Neuron (in vitro differentiated cells): ENCODE results near the gene GCKR.
"Not testable (repeated sequence)": the region's sequence is repeated elsewhere in the genome, so short reads cannot be mapped to it uniquely, and the experiment has no call there.

Experiments
- H2AFZ ChIP-seq: one replicate; pipeline ENCODE4 v1.6.1; 2013; ENCODE audit warnings: low read depth, mild to moderate bottlenecking, inconsistent platforms, low read length, moderate library complexity
- H3K27me3 ChIP-seq: one replicate; pipeline ENCODE4 v1.6.1; 2013; ENCODE audit warnings: low read length; ENCODE audit not compliant: insufficient read depth
- H3K36me3 ChIP-seq: one replicate; pipeline ENCODE4 v1.6.1; 2013; ENCODE audit warnings: low read length; ENCODE audit not compliant: insufficient read depth
- H3K4me1 ChIP-seq: one replicate; pipeline ENCODE4 v1.6.1; 2013; ENCODE audit warnings: low read length; ENCODE audit not compliant: insufficient read depth
- H3K4me3 ChIP-seq: 2 replicates; pipeline ENCODE4 v1.5.1; 2013; ENCODE audit warnings: mild to moderate bottlenecking, low read length, moderate library complexity
- H3K9me3 ChIP-seq: one replicate; pipeline ENCODE4 v1.6.1; 2013; ENCODE audit warnings: low read length

The GCKR gene

GRCh38 chr2:27522400-27522945 lies 25.8 kb downstream of the GCKR start:
- Histone ChIP-seq H3K4me3 (no peak overlapping the region), H3K36me3 (no peaks in the 10 kb centered on the region), H3K4me1 (no peaks in the 10 kb centered on the region), H3K27me3 (peaks cover 4% of the 10 kb centered on the region), H2AFZ (no peak overlapping the region), H3K9me3 (no peaks in the 10 kb centered on the region)

GRCh38 chr2:27527182-27527581 lies 30.5 kb downstream of the GCKR start:
- H3K4me3 ChIP-seq: no peak overlapping the region
- H2AFZ ChIP-seq: no peak overlapping the region
- H3K36me3 ChIP-seq: no peaks in the 10 kb centered on the region
- H3K9me3 ChIP-seq: no peaks in the 10 kb centered on the region
- H3K4me1 ChIP-seq: no peaks in the 10 kb centered on the region
- peaks cover 4% of the 10 kb centered on the region for H3K27me3 ChIP-seq

- H3K4me1 ChIP-seq: no peaks in the 10 kb centered on the region
- no peaks in the 10 kb centered on the region for H3K9me3 ChIP-seq
- H3K27me3 ChIP-seq: peaks cover 3% of the 10 kb centered on the region
- H3K36me3 ChIP-seq: no peaks in the 10 kb centered on the region
- no peak overlapping the region for H2AFZ ChIP-seq
- no peak overlapping the region for H3K4me3 ChIP-seq
Observed at GRCh38 chr2:27531983-27532382, 35.3 kb downstream of the GCKR start.

GRCh38 chr2:27537287-27537686 lies 40.6 kb downstream of the GCKR start:
- Histone ChIP-seq H3K4me3 (no peak overlapping the region), H3K27me3 (peaks cover 6% of the 10 kb centered on the region), H3K36me3 (no peaks in the 10 kb centered on the region), H3K9me3 (no peaks in the 10 kb centered on the region), H3K4me1 (no peaks in the 10 kb centered on the region), H2AFZ (no peak overlapping the region)

GRCh38 chr2:27538839-27539450 lies 42.3 kb downstream of the GCKR start:
- H3K9me3 ChIP-seq, H3K4me1 ChIP-seq, H2AFZ ChIP-seq, H3K36me3 ChIP-seq, H3K27me3 ChIP-seq, H3K4me3 ChIP-seq: not testable (repeated sequence)

- not testable (repeated sequence) for H3K4me3 ChIP-seq, H3K9me3 ChIP-seq, H2AFZ ChIP-seq, H3K4me1 ChIP-seq, H3K36me3 ChIP-seq, H3K27me3 ChIP-seq
Observed at GRCh38 chr2:27539649-27540048, 43.0 kb downstream of the GCKR start.

GRCh38 chr2:27544143-27544821 lies 47.6 kb downstream of the GCKR start:
- H3K9me3 ChIP-seq: peaks cover 2% of the 10 kb centered on the region
- H3K4me3 ChIP-seq: no peak overlapping the region
- no peak overlapping the region for H2AFZ ChIP-seq
- no peaks in the 10 kb centered on the region for H3K27me3 ChIP-seq
- no peaks in the 10 kb centered on the region for H3K36me3 ChIP-seq
- H3K4me1 ChIP-seq: no peaks in the 10 kb centered on the region

- H2AFZ ChIP-seq: no peak overlapping the region
- H3K36me3 ChIP-seq: no peaks in the 10 kb centered on the region
- H3K9me3 ChIP-seq: peaks cover 2% of the 10 kb centered on the region
- no peak overlapping the region for H3K4me3 ChIP-seq
- H3K4me1 ChIP-seq: no peaks in the 10 kb centered on the region
- no peaks in the 10 kb centered on the region for H3K27me3 ChIP-seq
Observed at GRCh38 chr2:27545348-27546141, 48.9 kb downstream of the GCKR start.

GRCh38 chr2:27549303-27549702 lies 52.7 kb downstream of the GCKR start:
- Histone ChIP-seq H3K36me3 (no peaks in the 10 kb centered on the region), H2AFZ (no peak overlapping the region), H3K4me3 (no peak overlapping the region), H3K27me3 (peaks cover 3% of the 10 kb centered on the region), H3K9me3 (peaks cover 2% of the 10 kb centered on the region), H3K4me1 (no peaks in the 10 kb centered on the region)

- Histone ChIP-seq H3K36me3 (no peaks in the 10 kb centered on the region), H3K27me3 (peaks cover 3% of the 10 kb centered on the region)
Observed at GRCh38 chr2:27551514-27551913, 54.9 kb downstream of the GCKR start.

GRCh38 chr2:27552941-27553340 lies 56.3 kb downstream of the GCKR start:
- H3K27me3 ChIP-seq: peaks cover 3% of the 10 kb centered on the region
- no peaks in the 10 kb centered on the region for H3K9me3 ChIP-seq
- no peaks in the 10 kb centered on the region for H3K4me1 ChIP-seq
- H2AFZ ChIP-seq: no peak overlapping the region
- H3K4me3 ChIP-seq: no peak overlapping the region
- no peaks in the 10 kb centered on the region for H3K36me3 ChIP-seq

More at GRCh38 chr2:27551514-27551913, 54.9 kb downstream of the GCKR start:
- peaks cover under 1% of the 10 kb centered on the region for H3K9me3 ChIP-seq
- no peak overlapping the region for H3K4me3 ChIP-seq
- no peak overlapping the region for H2AFZ ChIP-seq
- no peaks in the 10 kb centered on the region for H3K4me1 ChIP-seq

GRCh38 chr2:27554451-27554850 lies 57.8 kb downstream of the GCKR start:
- H2AFZ ChIP-seq, H3K4me1 ChIP-seq, H3K9me3 ChIP-seq, H3K4me3 ChIP-seq, H3K27me3 ChIP-seq, H3K36me3 ChIP-seq: not testable (repeated sequence)

- H3K4me3 ChIP-seq: no peak overlapping the region
- no peaks in the 10 kb centered on the region for H3K36me3 ChIP-seq
- no peaks in the 10 kb centered on the region for H3K4me1 ChIP-seq
- H3K9me3 ChIP-seq: no peaks in the 10 kb centered on the region
- H3K27me3 ChIP-seq: no peaks in the 10 kb centered on the region
- no peak overlapping the region for H2AFZ ChIP-seq
Observed at GRCh38 chr2:27559228-27559627, 62.6 kb downstream of the GCKR start.
